T-helper 2 cell (primary cell): ENCODE data around the gene SETD7.
A peak's percentile ranks its signal among the peaks of the same experiment; 100 is the strongest.

Experiments used
- DNase-seq, 5 experiments: peaks; one replicate each; pipeline versions ENCODE4 v3.0.0 to v3.0.0-alpha.2; 2012 to 2022

SETD7 gene

DNA sequence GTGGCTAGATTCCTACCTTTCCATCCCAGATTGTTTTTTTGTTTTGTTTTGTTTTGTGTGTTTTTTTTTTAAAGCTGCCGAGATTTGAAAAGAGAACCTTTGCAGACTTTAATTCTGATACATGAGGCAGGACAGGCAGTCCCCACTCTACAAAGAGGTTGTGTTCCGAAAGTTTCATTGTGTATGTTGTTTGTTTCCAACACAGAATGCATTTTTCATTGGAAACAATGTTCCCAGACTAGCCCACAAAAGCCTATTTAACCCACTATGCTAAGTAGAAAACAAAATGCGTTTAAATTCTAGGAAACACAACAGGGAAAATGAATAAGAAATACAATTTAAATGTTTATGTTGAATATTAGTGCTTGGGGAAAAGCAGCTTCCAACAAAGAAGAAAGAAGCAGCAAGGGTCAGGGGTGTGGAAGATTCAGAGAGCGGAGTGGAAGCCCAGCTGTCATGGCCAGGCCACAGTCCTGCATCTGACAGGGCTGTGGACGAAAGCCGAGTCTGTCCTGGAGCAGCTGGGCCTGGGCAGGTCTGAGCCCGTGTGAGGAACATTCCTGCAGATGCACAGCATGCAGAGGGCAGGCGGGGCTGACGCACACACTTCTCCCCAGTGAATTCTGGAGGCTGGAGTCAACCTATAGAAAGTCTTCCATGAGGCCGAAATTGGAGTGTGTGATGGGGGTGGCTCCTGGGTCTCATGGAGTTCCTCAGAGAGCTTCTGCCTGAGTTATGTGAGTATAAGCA, 12.4 kb upstream of the SETD7 start:
- no peak for DNase-seq

DNA sequence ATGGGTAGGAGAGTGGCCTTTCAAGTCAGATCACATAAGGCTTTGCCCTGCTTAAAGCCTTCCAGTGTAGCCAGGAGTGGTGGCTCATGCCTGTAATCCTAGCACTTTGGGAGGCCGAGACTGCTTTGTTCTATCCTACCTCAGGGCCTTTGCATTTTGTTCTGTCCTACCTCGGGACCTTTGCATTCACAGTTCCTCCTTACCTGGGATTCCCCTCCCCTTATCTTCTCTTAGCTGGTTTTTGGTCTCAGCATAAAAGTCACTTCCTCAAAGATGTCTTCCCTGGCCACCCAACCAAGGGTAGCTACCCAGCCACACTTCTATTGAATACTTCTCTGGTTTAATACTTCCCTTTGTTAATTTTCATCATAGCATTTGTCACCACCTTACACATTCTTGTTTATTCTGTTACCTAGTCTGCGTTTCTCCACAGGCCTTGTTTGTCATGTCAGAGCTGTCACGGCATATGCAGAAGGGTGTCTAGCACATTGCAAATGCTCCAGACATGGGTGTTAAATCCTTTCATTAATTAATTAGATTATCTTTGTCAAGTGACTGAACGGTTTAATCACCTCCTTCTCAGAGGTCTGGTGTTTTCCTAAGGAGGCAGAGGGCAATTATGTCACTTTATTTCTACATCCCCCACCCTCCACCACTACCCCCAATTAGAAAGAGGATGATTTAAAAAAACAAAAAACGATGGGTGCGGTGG, 11.3 kb upstream of the SETD7 start:
- DNase-seq: no peak

DNA sequence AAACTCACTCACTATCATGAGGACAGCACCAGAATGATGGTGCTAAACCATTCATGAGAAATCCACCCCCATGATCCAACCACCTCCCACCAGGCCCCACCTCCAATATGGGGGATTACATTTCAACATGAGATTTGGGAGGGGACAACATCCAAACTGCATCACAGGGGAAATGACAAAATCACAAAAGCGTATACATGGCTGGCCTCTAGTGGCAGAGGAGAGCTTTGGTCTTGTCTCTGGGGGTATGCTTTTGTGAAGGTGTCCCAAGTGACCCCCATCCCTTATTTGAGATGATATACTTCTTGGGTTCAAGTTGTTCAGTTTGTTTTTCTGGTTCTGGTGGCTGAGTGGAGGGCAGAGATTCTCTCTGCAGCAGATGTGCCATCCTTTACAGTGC, 8.5 kb upstream of the SETD7 start:
- peak in 1 of 5 experiments; percentile 22 for DNase-seq

DNA sequence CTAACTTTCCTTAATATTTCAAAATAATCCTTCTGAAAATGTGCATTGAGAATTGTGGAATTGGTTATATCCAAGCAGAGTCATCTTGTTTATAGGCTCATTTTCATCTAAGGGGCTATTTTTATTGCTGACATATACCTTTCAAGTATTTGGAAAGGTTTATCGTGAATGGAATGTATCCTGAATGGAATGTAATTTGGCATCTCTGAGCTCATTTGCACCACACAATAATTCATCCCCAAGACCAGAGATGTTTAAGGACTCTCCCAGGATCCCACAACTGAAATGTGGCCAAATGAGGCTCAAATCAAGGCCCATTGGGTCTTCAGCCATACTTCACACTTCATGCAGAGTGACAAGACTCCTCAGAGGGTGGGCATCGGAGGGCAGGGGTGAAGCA, 7.5 kb upstream of the SETD7 start:
- DNase-seq: no peak

DNA sequence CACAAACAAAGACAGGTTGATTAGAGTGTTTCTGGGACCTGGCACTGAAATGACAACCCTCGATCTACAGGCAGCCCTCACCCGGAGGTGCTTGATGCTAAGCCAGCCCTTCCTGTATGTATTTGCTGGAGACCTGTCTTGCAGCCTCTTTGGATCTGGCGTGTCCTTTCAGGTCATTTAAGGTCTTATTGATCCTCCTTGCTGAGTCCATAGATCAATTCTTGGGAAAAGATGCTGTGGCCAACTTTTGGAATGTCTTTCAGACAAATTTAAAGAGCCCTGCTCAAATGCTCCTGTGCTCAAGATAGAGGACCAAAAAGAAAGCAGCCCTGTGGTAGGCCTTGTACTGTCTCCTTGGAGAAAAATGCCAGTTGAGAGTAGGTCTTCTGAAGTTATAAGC, 6.8 kb upstream of the SETD7 start:
- DNase-seq: no peak

DNA sequence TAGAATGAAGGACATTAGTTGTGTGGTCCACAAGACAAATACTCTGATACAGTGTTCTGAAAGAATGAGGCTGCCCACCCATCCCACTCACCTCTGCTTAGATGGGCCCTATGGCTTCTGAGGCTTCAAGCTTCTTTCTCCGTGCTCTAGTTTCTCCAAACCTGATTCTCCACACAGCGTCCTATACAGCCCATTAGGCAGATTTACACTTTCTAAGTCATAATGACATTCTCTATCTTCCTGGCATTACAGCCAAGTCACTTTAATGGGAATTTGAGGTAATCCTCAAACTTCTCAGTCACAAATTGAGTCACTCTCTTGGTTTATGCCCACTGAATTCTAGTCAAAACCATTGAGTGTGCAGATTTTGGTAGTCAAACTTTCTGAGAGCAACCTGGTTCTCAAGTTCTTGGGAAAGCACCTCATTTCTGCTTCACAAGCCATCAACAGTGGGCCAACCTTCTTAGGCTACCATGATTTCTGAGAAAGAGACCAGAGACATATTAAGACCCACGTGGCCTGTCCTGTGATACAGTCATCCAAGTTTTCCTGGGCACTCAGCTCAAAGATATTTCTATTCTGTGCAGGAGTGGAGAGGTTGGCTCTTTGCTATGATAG, 6.2 kb upstream of the SETD7 start:
- no peak for DNase-seq

DNA sequence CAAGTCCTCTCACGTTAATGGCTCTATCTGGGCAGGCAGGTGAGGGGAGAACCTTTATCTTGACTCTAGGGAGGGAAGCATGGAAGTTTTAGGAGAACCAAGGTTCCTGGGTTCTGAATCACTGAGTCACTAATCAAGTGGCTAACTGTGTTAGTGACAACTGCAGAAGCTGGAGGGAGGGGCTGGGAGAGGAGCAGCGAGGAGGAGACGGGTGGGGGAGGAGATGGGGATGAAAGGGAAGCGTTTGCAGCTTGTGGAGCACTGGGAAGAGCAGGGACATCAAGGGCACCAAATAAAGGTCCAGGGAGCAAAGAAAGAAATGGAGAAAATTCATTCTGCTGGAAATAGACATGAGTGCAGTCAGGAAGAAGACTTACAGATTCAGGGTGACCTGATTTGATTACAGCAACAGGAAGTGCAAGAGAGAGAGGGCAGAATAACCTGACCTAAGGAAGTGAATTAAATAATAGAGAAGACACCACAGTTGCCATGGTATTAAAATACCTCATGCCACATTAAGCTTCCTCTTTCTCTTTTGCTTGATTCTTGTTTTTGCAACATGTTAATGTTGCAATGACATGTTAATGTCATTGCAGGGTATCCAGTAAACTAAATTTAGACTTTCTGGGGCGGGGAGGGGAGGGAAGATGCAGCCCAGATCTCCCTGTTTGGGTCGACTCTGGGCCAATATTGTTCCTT, 4.5 kb upstream of the SETD7 start:
- DNase-seq: peak in 2 of 5 experiments; percentile 63 to 74

DNA sequence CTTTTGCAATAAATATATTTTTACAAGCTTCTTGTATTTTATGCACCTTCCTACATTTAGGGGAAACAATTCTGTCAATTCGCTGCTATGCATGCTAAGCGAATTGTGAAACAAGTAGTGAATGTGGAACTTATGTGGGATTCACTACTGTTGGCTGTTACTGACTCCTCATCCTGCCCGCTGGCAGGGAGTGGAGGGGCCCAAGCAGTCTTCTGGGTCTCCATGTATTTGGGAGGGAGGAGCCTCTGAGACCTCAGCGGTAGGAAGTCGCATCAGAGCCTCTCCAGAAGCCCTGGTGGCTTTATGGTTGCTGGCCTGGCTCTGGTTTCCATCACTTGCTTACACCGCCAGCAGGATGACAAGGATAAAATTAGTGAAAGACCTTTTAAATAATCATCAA, 3.7 kb upstream of the SETD7 start:
- no peak for DNase-seq

DNA sequence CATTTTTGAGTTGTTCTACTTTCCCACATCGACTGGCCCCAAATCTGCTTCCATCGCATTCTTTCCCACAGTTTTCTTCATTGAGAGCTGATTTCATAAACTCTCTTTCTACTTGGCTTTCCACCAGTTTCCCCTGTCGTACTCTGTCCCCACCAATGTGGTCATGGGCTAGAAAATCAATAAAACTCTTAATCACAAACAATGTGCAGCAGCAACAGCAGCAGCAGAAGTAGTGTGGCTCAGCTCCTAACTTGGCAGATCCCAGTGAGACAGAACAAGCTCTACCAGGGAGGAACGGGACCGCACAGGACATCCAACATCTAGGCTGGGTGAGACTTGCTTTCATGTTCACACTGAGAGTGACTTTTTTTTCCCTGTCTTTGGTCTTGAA, 3.1 kb upstream of the SETD7 start:
- no peak for DNase-seq

DNA sequence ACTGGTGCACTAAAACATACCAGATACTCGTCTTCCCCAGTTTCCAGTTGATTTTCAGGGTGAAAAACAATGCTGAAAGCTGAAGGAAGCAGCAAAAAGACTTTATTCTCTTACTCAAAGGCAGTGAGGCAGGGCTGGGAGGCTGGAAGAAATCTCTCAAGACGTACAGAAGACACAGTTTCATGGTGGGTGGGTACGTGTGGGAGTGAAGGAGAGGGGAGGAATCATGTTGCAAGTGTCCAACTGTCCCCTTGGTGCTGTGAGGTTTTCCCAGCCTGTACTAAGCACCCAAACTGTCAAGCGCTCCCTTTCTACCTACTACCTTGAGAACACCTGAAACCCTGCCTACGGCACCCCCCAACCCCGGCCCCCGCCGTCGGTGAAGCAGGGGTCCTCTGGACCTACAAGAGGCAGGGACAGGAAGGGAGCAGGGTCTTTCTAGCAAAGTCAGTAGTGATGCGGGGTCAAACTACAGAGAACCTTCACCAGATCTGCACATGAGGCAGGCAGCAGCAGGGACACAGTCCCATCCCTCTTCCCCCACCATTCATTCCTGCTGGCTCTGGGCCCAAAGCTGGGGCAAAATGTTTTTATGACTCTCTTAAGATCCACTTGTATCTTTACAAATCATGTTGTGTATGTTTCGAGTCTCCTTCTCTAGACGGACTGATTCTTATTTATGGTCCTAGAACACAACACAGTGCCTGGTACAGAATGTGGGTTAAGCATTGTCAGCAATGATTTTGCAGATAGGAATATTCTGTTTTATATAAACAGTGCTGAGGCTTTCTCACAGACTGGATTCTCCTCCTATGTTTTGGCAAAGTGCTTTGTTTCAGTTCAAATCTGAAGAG, 2.4 kb upstream of the SETD7 start:
- DNase-seq: no peak

DNA sequence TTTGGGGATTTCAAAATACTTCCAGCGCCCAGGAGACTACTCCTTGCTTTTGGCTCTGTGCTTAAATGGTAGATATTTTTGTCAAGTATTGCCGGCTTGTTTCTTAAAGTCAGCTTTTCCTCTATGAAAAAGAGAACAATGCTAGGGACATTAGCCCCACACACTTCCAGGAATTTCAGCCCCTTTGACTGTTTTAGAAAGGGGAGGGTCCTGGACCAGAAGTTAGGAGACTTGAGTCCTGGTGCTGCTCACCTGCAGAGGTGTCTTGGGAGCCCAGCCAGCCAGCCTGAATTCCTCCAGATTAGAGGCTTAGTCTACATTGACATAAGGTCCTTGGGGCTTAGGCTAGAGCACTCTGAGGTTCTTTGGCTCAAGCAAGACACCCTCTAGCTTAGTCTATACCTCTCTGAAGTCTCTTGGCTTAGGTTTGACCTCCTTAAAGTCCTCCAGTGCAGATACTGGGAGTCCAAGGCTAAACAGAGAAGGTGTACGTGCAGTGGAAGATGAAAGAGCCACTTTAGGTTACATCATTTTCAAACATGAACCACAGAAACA, 1.6 kb upstream of the SETD7 start:
- no peak for DNase-seq

DNA sequence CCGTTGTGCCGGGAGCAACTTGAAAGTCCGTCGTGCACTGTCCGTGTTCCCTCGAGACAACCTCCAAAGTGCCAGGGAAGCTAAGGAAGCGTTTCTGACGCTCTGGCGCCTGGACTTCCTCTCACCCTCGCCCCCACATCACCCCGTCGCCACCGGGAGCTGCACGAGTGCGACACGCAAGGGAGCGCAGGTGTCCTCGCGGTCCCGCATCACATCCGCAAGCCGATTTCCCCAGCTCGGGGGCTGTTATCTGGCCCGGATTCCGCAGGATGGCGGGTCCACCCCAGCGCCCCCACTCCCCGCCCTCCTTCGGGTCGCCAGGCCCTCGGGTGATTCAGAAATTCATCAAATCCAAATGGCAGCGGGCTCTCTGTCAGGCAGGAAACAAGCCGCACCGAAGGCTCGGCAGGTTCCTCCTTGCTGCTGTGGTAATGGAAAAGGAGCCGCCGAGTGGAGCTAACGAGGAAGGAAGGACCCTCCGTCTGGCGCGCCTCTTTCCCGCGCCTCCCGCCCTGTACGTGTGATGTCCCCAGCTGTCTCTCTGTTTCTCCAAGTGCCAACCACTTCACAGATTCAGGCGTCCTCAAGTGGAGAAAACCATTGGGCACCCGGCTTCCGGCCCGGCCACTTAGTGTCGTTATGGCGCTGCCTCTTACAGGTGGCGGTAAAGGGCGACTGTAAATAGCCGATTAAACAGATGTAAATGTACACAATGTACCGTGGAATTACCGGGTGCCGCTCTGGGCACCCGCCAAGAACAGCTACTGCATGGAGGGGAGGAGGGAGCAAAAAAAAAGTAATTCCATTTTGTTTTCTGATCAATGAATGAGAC, 921 bp upstream of the SETD7 start:
- DNase-seq: peak; percentile 26 to 77 (median 44)

DNA sequence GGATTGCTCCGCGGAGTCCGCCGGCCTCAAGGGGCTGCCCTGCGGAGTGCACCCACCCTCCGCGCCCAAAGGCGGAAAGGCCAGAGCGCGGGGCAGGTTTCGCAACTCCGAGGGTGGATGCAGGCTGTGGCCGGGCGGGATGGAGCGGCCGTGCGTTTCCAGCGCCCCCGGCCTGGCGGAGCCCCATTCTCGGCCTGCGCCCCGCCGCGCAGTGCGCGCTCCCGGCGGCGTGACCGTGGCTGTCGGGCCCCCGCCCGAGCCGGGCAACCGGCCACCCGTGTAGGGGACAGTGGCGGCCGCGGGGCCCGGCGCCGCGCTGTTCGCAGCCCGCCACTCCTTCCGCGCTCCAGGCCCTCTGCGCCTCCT, 331 bp downstream of the SETD7 start:
- DNase-seq: peak in 2 of 5 experiments; percentile 5 to 11

DNA sequence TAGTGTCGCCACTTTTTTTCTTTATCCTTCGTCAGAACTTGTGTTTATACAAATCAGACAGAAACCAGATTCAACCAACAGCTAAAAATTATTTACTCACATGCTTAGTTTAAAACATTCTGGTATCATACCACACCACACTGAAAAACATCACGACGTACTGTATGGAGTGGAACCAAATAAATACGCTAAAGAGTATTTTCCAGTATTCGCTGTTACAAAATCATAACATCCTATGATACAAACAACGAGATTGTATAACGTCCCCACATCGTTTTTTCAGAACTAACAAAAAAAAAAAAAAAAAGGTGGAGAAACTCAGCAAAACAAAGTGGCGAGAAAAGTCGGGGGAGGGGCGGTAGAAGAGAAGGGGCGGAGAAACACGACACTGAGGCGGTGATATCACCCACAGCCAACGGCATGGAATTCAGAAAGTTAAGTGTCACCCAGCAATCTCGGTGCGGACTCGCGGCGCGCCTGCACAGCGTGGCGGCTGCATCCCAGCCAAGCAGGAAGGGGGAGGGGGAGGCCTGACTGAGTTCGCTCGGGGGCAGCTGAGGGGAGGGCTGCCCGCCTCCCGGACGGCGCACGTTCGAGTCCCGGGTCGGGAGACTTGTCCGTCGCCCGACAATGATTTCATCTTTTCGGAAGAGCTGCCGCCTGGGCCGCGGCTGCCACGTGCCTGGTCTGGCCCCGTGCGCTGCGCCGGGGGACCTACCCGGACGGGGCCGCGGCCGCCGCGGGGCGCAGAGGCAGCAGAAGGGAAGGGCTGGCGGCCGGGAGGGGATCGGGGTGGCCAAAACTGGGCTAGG, 920 bp downstream of the SETD7 start:
- DNase-seq: peak; percentile 38 to 92 (median 72)

DNA sequence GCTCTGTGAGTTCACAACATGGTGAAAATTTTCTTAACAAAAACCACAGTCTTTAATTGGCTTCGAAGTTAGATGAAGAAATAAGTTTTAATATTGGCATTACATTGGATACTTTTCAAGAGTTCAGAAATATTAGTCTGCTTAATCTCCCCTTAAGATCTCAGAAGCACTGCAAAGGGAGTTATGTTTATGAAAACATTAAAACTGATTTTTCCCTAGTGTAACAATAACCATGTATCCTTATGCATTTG, 1.5 kb downstream of the SETD7 start:
- DNase-seq: no peak

DNA sequence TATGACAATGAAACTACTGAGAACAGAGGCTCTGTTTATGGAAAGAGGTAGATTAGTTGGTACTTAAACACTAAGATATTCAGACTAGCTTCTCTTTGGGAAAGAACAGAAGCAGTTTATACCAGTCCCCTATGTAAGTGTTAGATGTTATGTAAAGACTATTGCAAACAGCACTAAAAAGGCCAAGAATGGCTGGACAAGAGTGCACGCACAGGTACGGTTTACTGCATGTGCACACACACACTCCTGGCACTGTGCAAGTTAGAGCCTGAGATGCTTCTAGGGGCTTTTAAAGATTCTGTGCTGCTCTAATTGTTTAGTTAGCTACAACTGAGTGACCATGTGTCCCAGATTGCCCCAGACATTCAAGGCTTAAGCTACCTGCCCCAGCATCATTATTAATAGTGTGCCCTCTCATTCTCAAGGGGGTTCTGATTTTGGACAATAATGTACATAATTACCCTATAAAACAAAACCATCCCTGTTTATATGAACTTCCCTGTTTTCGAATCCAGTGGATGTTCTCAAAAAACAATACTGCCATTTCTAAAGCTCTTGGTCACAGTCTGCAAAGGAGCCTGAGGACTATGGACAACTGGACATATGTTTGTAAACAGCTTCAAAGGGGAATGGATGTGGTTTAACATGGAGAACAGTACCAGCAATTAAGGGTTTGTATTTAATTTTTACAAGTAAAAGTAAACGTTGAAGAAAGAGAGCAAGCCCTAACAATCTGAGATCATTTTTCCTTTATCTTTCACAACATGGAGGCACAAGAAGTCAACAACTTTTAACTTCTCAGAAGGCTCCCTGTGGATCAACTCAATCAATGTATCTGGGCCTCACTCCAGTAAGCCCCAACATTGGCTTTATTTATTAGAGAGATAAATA, 2.0 kb downstream of the SETD7 start:
- DNase-seq: no peak

DNA sequence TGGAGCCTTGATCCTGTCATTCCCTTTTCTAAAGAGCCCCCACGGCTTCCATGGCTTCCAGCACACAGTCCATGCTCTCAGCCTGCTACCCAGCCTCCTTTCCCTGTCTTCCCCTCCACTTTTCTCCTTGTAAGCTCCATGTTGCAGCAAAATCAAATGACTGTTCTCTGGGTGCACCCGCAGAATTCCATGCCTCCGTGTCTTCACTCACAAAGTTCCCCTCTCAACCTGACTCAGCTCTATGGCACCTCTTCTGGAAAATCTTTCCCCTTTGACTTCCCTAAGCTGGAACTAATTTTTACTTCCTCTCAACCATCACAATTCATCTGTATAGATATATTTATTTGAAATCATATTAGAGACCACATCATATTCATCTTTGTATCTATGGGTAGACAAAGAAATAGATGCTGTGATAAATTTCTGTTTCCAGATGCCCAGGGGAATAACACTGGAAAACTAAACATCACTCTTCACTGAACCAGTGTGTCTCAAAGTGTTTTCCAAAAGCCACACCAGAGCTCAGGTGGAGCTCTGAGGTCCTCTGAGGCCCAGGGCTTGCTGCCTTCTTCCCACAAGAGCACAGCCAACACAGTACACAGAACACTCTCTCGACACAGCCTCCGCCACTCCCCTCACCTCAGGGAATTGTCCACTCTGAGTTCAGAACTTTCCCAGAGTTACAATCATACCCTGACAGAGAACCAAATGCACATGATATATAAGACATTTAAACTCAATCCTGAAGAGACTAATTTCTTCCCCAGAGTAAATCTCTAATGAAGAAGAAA, 3.3 kb downstream of the SETD7 start:
- no peak for DNase-seq

DNA sequence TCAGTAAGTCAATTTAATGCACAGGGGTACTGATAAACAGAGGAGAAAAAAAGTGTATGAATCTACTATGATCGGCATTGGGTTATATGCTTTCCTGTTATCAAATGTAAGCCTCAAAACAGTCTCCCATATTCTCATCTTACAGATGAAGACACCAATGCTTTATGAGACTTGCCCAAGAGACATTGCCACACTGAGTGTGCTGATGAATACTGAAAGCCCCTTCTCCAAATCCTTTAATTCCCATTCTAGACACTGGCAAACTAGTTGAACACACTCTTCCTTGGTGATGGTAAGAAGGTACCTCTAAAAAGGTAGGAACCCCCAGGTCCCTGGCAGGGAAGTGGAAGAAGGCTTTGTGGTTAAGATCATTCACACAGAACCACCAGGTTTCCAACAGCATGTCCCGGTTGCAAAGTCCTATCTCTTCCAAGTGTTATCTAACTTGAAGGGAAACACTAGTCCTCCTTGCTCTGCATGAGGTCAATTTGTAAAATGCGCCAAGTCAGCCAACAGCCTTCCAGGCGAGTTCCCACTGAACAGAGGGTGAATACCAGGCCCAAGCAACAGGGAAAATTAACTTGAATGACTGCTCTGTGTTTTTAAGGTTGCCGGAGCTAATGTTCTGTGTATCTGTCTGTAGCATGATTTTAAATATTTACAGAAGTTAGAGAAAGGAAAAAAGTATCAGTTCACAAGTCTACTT, 5.1 kb downstream of the SETD7 start:
- DNase-seq: no peak
